ENCODE data around the gene GGN. TPM values are rescaled to one million over a fixed set of nuclear protein-coding genes. Genes with fewer than 3 reads are reported as not detected.

The GGN gene
- total and polyA plus RNA-seq, 9 of the 15 experiments (the other 6 are each of a cell fraction or from before 2014, with no cell fraction given), result 0.15 to 0.33 TPM; not detected in 7

- TF ChIP-seq AFF1 (IDR thresholded peaks at IDR 0.05; ENCODE audit: low read depth in 1 of 2, partially characterized antibody in 2 of 2), result no peak
- TF ChIP-seq ID3 (CRISPR knock-in tag; IDR thresholded peaks at IDR 0.05), result no peak
- 0 out of 2 replicates have a peak, but pooled peaks have one; percentile 23 for TF ChIP-seq ID3 (tag; IDR thresholded peaks at IDR 0.05)
- no peak for TF ChIP-seq NBN (IDR thresholded peaks at IDR 0.05; ENCODE audit: low read depth)
- peak; percentile 98 for TF ChIP-seq ZFP36 (IDR thresholded peaks at IDR 0.05; ENCODE audit: low read depth, low read length, partially characterized antibody)
- no peak for TF ChIP-seq GATAD2B (IDR thresholded peaks at IDR 0.05; ENCODE audit: borderline replicate concordance)
- TF ChIP-seq KDM1A (IDR thresholded peaks at IDR 0.05), result peak; percentile 46 to 78; a peak in 3 of 4 replicates
- no peak for TF ChIP-seq ZNF316 (IDR thresholded peaks at IDR 0.05)
- TF ChIP-seq PKNOX1 (IDR thresholded peaks at IDR 0.05), result peak; percentile 31; the same call in 1 of the 2 replicates
- peak; percentile 95 for TF ChIP-seq ZNF263 (CRISPR knock-in tag; IDR thresholded peaks at IDR 0.05; ENCODE audit: borderline replicate concordance)
- peak; percentile 81 for TF ChIP-seq ZNF436 (CRISPR knock-in tag; IDR thresholded peaks at IDR 0.05)
- TF ChIP-seq BCOR (IDR thresholded peaks at IDR 0.05), result peak; percentile 91
- no peak for TF ChIP-seq MTF1 (CRISPR knock-in tag; IDR thresholded peaks at IDR 0.05; ENCODE audit: borderline replicate concordance)
- 0 out of 2 replicates have a peak, but pooled peaks have one; percentile 29 for TF ChIP-seq CBX1 (IDR thresholded peaks at IDR 0.05; ENCODE audit: low read depth)
- no peak for TF ChIP-seq RNF2 (IDR thresholded peaks at IDR 0.05)
Measured at GRCh38 chr19:38360839-38361631, 26.8 kb downstream of the GGN start (continued).

Data from K562 (cell line).